Umbilical cord (tissue), 2 donors: Measurements from ENCODE around the gene MAD1L1. TPM values are rescaled to one million over a fixed set of nuclear protein-coding genes. Genes with fewer than 3 reads are reported as not detected.
A peak's percentile ranks its signal among the peaks of the same experiment; 100 is the strongest.
"Not testable (repeated sequence)": the region's sequence is repeated elsewhere in the genome, so short reads cannot be mapped to it uniquely, and the experiment has no call there.

Source experiments
- DNase-seq: peaks from one replicate; pipeline ENCODE4 v3.0.0-alpha.2; 2015; ENCODE audit warnings: low spot score
- total RNA-seq: library from RNA; depleted of rRNA; stranded (reverse); fragments of >200 nt; gene quantifications from one replicate; pipeline ENCODE4 v1.2.3, GENCODE V29; 2014; ENCODE audit warnings: low replicate concordance; ENCODE audit not compliant: insufficient read depth

MAD1L1 gene
- total RNA-seq, 1 donor from 2014 or later, result 23.8 TPM

DNA sequence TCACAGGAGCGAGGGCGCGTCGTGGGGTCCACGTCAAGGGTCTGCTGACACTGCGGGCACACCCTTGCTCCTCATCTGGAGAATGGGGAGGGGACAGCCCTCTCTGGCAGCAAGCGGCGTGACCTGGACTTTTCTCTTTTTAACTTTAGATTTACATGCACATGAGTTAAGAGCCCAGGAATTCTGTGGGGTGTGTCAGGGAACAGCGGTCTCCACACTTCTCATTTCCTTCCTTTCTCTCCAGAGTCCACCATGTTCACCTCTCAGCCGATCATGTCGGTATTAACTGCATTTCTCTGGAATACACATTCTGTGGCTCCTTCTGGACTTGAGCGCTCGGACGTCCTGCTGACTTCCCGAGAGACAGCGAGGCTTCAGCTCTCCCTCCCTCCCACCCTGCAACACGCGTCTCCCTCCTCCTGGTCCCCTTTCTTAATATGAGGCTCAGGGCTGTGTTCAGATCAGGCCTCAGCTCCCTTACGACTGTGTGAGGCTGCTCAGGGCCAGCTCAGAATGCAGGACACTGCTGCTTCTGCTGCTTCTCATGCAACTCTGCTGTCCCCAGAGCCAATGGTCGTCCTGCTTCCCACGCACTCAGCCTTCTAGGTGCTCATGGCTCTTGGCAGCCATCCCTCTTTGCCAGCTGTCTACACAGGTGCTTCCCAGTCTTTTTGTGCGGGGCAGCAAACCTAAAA lies 301.3 kb downstream of the MAD1L1 start:
- DNase-seq, result peak; percentile 17

DNA sequence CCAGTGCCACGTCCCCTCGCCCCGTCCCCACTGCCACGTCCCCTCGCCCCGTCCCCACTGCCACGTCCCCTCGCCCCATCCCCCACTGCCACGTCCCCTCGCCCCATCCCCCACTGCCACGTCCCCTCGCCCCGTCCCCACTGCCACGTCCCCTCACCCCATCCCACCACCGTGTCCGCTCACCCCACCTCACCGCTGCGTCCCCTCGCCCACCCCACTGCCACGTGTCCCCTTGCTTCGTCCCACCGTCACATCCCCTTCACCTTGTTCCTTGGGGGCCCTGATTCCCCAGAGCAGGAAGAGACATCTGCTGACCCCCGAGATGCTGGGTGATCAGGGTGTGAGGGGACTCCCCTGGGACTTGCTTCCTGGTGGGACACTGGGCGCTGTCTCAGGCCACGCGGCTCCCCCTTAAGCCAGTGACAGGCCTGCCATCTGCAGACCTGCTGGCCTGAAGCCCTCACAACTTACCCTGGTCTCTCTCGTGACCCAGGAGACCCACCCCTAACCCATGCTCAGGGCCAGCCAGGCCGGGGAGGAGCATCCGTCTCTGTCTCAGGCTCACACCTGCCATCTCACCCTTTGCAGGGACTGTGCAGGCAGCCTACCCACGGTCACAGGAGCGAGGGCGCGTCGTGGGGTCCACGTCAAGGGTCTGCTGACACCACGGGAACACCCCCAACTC lies 302.2 kb downstream of the MAD1L1 start:
- no peak for DNase-seq

DNA sequence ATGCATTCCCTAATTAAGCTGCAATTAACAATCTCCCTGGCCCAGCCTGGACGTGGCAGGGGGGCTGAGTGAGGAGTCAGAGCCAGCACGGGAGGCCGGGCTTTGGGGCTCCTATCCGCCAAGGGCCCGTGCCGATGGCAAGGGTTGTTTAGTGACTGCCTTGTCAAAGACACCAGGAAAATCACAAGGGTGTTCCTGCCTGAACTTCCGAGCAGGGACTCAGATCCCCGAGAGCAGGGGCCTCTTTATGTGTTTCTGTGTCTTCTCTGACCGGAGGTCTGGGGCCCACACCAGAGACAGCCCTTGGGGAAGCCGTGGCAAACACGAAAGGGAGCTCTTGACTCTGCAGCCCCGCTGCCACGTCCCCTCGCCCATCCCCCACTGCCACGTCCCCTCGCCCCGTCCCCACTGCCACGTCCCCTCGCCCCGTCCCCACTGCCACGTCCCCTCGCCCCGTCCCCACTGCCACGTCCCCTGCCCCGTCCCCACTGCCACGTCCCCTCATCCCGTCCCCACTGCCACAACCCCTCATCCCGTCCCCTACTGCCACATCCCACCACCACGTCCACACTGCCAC lies 303.3 kb downstream of the MAD1L1 start:
- DNase-seq, result not testable (repeated sequence)

DNA sequence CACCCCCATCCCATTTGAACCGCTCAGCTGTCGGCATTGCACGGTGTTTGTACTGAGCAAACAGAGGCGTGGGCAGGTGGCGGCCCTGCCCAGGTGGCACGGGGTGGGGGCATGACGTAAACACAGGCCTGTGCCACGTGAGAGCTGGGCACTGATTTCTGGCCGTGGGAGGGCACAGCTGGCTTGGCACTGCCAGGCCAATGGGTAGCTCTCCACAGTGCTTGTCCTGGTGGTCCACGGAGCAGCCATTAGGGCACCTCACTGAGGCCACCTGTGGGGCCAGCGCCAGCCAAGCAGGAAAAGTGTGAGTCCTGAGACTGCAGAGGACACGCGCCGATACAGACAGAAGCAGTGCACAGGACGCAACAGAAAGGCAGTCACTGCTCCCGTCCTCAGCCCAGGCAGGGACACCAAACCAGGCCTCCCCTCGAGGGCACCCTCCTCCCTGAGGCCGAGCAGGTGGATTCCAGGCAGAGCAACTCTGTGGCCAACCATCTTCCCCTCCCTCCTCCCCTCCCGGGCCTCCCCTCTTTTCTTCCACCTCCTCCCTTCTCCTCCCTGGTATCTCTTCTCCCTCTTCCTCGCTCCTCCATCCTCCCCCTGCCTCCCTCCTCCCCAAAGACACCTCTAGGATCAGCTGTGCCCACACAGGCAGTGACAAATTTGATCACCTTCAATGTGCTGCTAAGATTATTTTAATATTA lies 303.9 kb downstream of the MAD1L1 start:
- DNase-seq, result no peak

DNA sequence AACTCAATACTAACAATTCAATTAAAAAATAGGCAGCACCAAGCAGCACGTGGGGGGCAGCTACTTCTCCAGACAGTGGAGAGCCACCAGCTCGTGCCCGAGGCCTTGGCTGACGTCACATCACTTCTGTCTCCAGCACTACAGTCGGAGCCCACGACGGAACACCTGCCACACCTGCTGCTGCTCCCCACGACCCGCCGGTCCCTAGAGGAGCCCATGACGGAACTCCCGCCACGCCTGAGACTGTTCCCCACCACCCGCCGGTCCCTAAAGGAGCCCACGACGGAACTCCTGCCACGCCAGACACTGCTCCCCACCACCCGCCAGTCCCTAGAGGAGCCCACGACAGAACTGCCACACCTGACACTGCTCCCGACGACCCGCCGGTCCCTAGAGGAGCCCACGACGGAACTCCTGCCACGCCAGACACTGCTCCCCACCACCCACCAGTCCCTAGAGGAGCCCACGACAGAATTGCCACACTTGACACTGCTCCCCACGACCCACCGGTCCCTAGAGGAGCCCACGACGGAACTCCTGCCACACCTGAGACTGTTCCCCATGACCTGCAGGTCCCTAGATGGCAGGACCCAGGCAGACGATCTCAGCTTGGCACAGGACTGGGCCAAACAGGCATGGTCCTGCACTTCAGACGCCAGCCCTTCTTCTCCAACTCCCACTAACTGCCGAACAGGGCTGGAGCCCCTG lies 304.7 kb downstream of the MAD1L1 start:
- no peak for DNase-seq

DNA sequence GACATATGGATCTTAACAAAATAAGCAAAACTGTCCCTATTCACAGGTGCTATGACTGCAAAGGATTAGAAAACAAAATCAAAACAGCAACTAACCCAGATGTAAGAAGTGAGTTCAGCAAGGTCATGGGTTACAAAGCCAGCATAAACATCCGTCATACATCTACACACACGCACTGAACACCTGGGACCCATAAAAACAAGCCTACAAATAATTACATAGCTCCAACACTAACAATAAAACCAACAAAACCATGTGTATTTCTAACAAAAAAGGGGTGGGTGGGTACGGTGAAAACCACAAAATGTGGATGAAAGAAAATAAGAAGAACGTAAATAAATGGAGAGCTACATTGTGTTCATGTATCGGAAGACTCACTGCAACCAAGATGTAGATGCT lies 305.8 kb downstream of the MAD1L1 start:
- DNase-seq, result no peak

DNA sequence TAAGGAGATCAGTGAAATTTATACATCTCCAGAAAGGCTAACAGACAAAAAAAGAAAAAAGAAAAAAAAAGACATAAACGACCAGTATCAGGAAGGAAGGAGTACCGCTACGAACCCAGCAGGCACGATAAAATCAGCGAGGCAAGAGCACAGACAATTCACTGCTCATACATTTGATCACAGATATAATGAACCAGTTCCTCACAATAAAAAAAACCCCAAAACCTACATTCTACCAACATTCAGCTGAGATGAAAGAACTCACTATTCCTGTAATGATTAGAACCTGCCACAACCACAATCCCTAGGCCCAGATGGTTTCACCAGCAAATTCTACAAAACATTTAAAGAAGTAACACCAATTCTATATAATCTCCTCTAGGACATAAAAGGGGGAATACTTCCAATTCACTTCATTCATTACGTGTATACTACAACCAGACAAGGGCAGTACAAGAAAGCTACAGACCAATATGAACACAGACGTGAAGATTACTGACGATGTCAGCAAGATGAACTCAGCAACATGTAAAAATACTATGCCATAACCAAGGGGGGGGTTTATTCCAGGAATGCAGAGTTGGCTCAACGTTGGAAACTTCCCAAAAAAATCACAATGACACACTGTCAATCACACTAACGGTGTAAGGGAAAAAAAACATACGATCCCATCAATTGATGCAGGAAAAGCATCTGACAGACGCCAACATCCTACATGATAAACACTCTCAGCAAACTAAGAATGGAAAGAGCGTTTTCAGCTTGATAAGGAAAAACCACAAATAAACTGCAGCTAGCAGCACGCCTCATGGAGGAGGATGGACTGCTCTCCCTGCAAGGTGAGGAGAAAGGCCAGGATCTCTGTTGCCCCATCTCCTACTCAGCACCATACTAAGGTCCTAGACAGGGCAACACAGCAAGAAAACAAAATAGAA lies 306.5 kb downstream of the MAD1L1 start:
- no peak for DNase-seq

DNA sequence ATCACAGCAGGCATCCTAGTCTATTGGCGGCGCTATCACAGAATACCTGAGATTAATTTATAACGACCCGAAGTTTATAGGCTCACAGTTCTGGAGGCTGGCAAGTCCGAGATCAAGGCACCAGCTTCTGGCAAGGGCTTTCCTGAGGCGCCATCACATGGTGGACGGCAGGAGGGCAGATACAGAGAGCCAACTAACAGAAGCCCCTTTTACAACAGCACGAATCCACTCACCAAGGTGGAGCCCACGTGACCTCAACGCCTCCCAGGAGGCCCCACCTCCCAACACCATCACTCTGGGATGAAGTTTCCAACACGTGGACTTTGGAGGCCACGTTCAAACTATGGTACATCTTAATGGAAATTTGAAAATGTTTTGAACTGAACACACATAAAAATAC lies 307.4 kb downstream of the MAD1L1 start:
- no peak for DNase-seq

DNA sequence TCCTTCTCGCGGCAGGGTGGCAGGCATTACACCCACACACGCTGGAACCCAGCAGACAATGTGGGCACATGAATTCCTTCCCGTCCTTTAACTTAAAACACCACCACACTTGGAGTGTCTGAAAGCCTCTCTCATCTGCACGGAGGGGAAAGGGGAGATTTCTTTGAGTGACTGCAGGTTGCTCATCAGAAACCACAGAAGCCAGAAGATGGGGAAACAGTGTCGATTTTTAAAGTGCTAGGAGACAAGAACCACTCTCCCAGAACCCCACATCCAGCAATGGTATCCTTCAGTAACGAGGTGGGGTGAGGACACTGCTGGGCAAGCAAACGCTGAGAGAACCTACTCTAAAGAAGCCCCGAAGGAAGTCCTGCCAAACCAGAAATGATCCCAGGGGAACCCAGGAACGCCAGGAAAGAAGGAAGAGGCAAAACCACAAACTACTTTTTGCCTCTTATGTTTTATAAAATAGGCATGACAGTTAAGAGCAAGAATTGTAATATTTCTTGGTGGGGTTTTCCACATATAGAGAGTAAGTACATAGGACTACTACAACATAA lies 308.4 kb downstream of the MAD1L1 start:
- no peak for DNase-seq

DNA sequence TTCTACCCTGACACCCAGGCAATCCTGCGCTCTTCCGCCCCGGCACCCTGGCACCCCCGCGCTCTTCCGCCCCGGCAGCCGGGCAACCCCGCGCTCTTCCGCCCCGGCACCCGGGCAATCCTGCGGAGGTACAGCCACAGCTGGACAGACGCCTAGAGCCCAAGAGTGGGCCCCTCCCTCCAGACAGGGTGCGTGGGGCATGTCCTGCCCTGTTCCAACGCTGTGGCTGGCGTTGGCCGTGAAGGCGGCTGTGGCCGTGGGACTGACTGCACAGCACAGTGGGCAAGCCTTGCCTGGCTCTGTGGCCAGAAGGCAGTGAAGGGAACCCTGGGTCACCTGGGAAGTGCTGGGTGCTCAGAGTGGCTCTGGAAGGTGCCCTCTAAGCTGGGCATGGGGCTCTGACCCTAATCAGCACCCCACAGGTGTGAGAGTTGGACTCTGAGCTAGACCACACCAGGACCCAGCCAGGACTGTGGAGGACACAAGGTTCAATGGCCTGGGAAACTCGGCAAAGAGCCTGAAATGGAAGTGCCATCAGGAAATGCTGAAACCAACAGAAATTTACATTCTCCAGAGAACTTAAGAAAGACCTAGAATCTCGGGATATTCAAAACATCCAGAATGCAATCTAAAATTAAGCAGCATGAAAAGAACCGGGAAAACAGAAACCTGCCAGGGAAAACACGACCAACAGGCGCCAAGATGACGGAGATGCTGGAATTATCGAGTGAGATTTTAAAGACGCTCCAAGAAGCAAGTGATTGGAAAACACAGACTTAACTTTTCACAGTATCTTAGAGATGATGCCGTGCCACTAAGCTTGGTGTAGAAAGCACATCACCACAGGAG lies 309.1 kb downstream of the MAD1L1 start:
- no peak for DNase-seq

DNA sequence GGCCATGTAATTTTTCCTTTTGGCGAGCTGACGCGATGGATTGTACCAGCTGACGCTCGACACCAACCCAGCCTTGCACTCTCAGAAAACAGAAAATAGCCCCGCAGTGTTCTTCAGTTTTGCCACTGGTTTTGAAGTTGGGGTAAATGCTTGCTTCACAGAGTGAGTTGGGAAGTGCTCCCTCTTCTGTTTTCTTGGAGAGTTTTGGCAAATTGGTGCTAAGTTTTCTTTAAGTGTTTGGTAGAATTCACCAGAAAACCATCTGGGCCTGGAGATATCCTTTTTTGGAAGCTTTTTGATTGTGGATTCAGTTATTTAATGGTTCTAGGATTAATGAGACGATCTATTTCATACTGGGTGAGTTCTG lies 309.9 kb downstream of the MAD1L1 start:
- no peak for DNase-seq

DNA sequence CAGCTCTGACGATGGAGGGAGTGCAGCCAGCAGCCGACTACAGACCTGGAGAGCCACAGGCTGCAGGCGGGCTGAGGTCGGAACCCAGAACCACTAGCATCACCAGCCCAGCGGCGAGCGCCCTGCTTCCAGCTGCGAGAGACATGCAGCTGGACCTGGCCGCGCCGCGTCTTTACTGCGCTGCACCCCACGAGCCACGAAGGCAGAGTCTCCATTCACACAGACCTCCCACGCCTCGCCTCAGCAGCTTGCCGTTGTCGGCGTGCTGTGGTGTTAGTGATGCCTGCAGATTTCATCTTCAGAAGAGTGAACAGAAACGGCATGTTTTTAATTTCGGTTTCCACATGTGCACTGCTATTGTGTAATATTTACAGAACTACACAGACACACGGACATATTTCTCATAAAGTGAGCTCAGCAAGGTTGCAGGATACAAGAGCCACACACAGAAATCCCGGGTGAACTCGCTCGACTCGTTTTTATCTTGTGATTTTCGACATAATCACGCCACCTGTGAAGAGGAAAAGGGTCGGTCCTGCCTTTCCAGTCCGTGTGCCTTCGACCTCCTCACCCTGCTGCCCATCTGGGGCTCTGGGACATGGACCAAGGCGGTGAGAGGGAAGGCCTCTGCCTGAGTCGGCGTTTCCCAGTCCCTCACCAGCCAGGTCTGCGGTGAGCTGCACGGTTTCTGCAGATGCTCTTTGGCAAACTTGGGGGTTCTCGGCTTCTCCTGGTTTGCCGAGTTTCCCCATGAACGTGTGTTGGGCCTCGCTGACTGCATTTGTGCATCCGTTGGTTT lies 310.5 kb downstream of the MAD1L1 start:
- DNase-seq, result no peak

DNA sequence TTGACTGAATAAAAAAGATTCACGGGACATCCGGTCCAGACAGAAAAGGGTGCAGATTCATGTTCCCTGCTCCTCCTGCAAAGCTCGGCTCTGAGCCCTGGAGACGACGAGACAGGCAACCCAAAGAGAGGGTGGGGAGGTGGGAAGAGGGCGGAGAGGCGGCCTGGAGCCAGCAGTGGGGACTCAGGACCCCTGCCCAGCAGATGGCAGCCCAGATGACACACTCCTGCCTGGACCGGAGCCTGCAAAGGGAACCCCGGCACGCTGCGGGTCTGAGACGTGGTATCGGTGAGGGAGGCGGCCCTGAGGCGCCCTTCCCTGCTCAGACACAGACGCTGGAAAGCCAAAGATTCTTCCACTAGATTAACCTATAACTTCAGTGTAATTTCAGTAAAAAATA lies 311.9 kb downstream of the MAD1L1 start:
- DNase-seq, result no peak

DNA sequence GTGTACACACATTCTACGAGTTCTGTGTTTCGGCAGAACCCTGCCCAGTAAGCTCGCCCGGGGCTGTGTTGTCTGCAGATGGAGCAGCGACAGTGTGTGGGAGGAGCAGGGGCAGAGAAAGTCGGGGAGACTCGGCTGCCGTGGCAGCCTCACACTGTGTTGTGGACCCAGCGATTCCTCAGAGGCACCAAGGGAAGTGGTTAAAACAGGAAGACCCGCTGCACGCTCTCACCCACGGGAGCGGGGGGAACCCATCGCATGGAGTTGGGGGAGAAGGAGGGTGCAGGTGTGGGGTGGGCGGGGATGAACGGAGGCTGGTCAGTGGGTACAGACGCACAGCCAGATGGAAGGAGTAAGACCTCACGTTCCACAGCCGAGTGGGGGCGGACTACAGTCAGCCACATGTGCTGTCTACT lies 312.5 kb downstream of the MAD1L1 start:
- DNase-seq, result no peak

DNA sequence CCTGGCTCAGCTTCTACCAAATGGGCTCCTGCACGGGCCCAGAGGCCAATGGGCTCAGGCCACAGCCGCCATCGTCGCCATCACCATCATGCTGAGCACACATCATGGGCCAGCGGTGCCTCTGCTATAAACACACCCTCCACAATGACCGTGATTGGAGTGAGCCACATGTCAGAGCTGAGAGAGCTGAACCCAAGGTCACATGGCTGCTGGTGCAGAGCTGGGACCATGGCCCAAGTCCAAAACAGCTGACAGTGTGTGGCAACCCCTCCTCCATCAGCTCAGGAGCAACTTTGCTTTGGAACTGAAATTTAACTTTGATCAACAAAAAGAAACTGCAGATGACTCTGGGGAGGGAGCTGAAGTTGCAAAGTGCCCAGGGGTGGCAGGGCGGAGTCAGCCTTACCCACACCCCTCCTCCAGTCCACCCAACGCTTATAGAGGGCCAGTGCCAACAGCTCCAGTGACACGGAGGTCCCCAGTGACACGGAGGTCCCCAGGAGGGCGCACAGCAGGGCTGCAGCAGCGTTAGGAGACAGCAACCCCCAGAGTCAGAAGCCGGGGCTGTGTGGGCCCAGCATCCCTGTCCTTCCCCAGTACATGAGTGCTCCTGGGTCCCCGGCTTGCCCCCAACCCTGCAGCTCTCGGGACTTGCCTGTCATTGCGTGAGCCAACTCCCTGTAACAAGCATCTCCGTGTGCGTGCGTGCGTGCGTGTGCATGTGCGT lies 313.0 kb downstream of the MAD1L1 start:
- no peak for DNase-seq

DNA sequence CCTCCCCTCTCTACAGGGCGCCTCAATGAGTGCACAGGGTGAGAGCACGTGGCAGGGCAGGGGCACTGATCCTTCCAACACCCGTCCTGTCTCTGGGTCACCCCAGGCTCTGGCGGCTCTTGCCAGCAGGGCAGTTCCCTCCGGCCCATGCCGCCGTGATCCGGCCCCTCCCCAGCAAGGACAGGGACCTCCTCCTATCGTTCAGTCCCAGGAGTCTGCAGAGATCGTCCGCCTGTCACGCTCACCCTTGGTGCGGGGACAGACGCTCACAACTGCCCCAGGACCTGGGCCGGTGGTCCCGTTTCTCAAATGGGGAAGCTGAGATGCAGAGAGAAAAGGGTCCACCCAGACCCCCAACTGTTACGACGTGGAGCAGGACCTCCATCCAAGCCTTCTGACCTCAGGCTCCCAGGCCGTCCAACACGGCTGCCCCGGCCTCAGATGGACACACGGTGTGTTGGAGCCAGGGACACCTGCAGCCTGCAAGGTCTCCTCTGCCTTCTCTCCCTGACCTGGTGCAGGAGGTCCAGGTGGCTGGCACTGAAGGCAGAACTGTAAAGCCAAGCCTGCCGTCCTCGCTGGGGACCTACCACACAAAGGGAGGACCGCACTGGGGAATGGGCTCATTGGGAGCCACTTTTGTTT lies 313.7 kb downstream of the MAD1L1 start:
- DNase-seq, result no peak

DNA sequence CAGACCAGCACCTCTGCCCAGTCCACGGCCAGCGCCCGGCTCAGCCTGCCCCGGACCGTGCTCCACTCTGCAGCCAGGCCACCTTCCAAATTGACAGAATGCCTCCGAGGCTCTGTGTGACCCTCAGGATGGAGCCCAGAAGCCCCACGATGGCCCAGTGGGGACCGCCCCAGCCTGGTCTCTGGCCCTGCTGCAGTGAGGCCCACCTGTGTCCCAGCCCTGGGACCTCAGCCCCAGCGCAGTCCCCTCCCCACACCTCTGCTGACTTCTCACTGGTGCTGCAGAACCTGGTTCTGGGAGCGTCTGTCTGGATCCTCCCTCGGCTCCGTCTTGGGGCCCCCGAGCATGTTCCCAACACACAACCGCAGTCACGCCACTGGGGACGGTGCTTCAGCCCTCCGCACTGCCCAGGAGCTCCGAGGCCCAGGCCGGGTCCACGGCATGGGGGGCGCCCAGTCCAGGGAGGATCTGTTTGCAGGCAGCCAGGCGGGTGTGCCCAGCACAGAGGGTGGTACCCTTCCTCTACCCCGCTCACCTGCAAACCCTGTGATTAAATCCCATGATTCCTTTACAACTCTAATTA lies 314.6 kb downstream of the MAD1L1 start:
- DNase-seq, result no peak
